Activated naive CD8-positive, alpha-beta T cell treated with anti-CD3 and anti-CD28 coated beads, Interleukin-2, amount 50 U/mL, for 24 hours (primary cell): ENCODE results near the gene GNAS-AS1.
A peak's percentile ranks its signal among the peaks of the same experiment; 100 is the strongest.

Experiments
- ATAC-seq: fragments of 150-1000 bp; cut with Tn5 transposase; one replicate; pipeline ENCODE4 v1.10.0; 2021
- DNase-seq: peaks from one replicate; pipeline ENCODE4 v3.0.0; 2021
- H3K27ac Mint-ChIP-seq: one replicate; pipeline ENCODE4 v1.8.0; 2021; ENCODE audit warnings: mild to moderate bottlenecking, mixed read lengths
- H3K27me3 Mint-ChIP-seq: one replicate; pipeline ENCODE4 v1.8.0; 2021; ENCODE audit warnings: mixed read lengths
- H3K36me3 Mint-ChIP-seq: one replicate; pipeline ENCODE4 v1.8.0; 2021; ENCODE audit warnings: low read depth, mixed read lengths
- H3K4me1 Mint-ChIP-seq: one replicate; pipeline ENCODE4 v1.8.0; 2021; ENCODE audit warnings: mixed read lengths
- H3K4me3 Mint-ChIP-seq: one replicate; pipeline ENCODE4 v1.8.0; 2021; ENCODE audit warnings: mild to moderate bottlenecking, moderate library complexity, mixed read lengths
- H3K9me3 Mint-ChIP-seq: one replicate; pipeline ENCODE4 v1.8.0; 2021; ENCODE audit warnings: mixed read lengths

The GNAS-AS1 gene

DNA sequence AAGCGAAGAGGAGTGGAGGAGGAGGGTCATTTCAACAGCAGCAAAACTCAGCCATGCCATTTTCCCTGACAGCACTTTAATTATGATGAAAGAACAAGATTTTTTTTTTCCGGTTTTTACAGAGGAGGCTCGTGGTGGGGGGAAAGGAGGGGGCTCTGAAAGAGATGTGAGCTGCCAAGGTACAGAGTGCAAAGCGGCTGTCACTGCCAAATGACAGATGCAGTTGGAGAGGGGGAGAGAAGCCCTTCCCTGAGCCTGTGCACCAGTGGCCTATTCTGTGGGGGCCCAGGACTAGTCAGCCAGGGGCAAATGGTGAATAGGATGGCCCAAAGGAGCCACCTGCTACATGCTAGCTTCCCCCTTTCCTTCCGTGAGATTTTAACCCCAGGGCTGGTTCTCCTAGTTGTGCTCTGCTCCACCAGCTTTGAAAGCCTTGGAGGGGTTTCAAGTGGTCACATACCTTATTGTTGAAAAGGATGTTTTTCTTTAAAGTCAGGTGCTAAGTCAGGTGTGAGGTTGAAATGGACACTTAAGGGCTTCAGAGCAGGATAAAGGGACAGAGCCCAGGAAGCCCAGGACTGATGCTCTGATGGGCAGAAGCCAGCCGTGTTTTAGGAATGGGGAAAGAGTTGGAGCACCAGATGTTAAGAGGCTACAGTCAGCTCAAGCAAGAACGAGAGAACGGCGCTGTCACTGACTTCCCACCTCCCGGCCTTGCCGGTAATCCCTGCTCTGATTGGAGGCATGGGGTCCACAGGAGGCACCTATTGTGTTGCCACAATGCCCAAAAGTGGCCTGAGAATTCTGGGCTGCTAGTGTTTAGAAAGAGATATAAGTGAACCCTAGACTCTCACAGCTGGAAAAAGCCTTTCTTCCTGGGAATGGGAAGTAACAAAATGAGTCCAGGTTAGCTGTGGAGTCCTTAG, 26.6 kb upstream of the GNAS-AS1 start:
- Mint-ChIP-seq H3K4me3 (no peak overlapping the region), H3K36me3 (no peaks in the 10 kb centered on the region), H3K9me3 (no peaks in the 10 kb centered on the region), H3K4me1 (peaks cover 17% of the 10 kb centered on the region), H3K27ac (no peak overlapping the region), H3K27me3 (no peaks in the 10 kb centered on the region)
- DNase-seq (no peak), ATAC-seq (no peak)

DNA sequence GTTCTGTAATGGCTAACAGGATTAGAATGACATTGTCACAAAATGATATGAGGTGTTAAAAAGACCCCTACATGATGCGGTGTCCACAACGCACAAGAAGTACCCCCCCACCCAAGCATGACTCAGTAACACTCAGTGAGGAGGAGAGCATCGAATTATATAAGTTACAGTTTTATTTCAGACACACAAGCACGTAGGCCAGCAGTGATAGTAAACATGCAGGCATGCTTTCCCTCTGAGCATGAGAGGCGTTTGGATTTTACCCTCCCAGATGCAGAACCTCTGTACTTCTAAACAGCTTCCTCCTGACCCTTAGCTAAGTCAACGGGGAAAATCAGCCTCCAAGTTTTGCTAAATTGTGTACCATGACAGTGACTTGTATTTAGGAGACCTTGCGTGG, 25.7 kb upstream of the GNAS-AS1 start:
- Mint-ChIP-seq H3K27ac (no peak overlapping the region), H3K4me3 (no peak overlapping the region)

DNA sequence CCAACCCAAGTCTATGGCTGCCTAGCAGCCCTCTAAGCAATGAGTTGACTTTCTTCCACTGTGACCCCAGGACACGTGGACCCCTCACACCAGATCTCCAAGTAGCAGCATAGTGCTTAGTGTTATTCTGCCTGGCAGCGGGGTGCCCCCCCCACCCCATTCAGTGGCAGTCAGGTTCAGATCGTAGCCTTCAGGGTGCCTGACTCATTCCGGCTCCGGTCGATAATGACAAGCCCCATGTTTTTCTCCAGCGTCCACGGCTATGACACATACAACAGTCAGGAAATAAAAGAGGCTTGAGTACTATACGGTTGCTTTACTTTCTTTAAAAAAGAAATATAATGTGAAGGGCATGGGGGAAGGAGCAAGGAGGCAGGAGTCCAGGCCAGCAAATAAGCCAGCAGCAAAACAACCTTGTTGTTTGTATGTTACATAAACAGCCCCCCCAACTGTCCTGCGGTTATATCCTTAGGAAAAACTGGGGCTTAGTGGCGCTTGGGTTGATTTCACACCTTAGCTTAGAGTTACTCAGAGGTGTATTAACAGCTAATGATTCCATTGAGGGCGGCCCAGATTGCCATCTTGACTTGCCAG, 24.9 kb upstream of the GNAS-AS1 start:
- Mint-ChIP-seq H3K36me3 (no peaks in the 10 kb centered on the region), H3K9me3 (no peaks in the 10 kb centered on the region), H3K4me1 (peaks cover 21% of the 10 kb centered on the region), H3K27me3 (no peaks in the 10 kb centered on the region), H3K27ac (no peak overlapping the region), H3K4me3 (no peak overlapping the region)
- ATAC-seq, result no peak
- DNase-seq, result no peak

More for the DNA sequence above, 25.7 kb upstream of the GNAS-AS1 start:
- no peak for ATAC-seq
- Mint-ChIP-seq H3K27me3 (no peaks in the 10 kb centered on the region), H3K36me3 (no peaks in the 10 kb centered on the region), H3K4me1 (peaks cover 17% of the 10 kb centered on the region), H3K9me3 (no peaks in the 10 kb centered on the region)
- DNase-seq, result no peak

DNA sequence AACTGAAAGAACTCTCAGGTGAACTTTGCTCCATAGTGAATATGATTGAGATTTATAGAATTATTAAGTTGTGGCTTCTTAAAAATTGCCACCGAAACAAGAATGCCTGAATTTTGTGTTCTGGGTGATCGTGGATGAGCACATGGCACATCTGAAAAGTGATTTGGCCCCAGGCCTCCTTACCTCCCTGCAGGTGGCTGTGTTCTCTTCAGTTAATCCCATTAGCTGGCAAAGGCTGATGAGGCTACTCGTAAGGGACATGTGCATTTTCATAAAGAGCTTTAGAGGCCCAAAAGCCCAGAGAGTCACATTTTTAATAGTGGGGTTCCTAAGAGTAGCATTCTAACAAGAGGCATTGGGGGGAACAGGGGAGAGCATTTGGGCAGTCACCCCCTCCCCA, 24.4 kb upstream of the GNAS-AS1 start:
- H3K27ac Mint-ChIP-seq, result no peak overlapping the region
- DNase-seq (no peak), ATAC-seq (no peak)
- no peak overlapping the region for H3K4me3 Mint-ChIP-seq
- H3K9me3 Mint-ChIP-seq, result no peaks in the 10 kb centered on the region
- H3K27me3 Mint-ChIP-seq, result no peaks in the 10 kb centered on the region
- peaks cover 26% of the 10 kb centered on the region for H3K4me1 Mint-ChIP-seq
- no peaks in the 10 kb centered on the region for H3K36me3 Mint-ChIP-seq

DNA sequence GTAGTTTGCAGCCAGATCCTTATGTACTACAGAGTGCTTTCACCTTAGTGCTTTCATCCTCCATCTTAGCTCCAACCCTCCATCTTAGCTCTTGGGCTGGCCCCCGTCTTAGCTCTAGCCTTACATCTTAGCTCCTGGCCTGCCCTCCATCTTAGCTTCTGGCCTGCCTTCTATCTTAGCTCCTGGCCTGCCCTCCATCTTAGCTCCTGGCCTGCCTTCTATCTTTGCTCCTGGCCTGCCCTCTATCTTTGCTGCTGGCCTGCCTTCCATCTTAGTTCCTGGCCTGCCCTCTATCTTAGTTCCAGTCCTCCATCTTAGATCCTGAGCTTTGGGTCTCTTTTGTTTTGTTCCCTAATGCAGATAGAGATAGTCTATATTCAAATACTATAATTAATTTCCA, 23.8 kb upstream of the GNAS-AS1 start:
- Mint-ChIP-seq H3K4me3 (no peak overlapping the region), H3K27ac (no peak overlapping the region), H3K27me3 (no peaks in the 10 kb centered on the region), H3K9me3 (no peaks in the 10 kb centered on the region), H3K36me3 (no peaks in the 10 kb centered on the region), H3K4me1 (peaks cover 28% of the 10 kb centered on the region)
- no peak for ATAC-seq
- DNase-seq, result no peak

DNA sequence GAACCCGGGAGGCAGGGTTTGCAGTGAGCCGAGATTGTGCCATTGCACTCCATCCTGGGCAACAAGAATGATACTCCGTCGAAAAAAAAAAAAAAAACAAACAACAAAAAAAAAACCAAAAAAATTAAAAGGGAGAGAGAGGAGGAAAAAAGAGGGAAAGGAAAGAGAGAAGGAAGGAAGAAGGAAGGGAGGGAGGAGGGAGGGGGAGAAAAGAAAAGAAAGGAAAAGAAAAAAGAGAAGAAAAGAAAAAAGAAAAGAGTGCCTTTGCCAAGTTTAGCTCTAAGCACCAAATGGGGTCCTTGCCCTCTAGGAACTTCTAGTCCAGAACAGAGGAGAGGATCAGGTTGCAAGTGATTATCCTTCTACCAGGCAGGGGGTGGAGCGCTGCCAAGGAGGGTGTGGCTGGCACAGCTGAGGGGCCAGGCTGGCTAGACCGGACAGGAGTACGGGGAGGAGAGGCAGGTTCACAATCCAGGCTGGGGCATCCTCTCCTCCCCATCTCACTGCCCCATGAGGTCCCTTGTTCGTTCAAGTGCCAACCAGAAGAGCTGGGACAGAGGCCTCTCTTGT, 20.9 kb upstream of the GNAS-AS1 start:
- H3K4me3 Mint-ChIP-seq, result no peak overlapping the region
- H3K9me3 Mint-ChIP-seq, result no peaks in the 10 kb centered on the region
- peaks cover 12% of the 10 kb centered on the region for H3K4me1 Mint-ChIP-seq
- H3K27me3 Mint-ChIP-seq, result peaks cover 4% of the 10 kb centered on the region
- ATAC-seq (no peak), DNase-seq (no peak)
- H3K36me3 Mint-ChIP-seq, result no peaks in the 10 kb centered on the region
- H3K27ac Mint-ChIP-seq, result no peak overlapping the region

DNA sequence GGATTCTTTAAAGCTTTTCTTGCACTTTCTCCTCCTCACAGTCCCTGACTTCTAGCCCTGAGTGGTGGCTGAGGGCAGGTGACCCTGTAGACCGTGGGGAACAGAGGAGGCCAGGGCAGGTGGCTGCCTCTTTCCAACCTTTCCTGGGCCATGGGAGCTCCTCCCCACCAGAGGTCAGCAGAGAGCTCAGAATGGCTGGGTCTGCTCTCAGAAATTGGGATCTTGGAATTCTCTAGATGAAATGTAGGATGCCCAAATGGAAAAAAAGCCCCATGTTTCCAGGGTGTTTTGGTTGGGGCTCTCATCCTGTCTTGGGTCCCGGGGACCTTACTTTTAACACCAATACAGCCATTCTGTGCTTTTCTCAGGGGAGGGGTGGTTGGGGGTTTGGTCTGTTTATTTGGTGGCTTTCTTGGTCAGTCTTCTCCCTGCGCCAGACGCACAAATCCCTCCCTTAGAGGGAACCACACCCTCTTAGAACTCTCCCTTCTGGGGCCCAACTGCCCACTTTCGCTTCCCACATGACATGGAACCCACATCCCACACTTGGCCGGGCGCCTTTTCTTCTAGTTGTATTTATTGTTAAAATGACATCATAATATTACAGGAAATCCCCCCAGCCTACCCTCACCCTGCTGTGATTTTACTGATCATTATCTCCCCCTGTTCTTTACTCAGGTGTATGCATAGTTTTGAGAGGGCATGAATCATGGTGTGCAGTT, 19.8 kb upstream of the GNAS-AS1 start:
- Mint-ChIP-seq H3K4me3 (no peak overlapping the region), H3K36me3 (no peaks in the 10 kb centered on the region), H3K9me3 (no peaks in the 10 kb centered on the region), H3K27ac (no peak overlapping the region), H3K27me3 (peaks cover 4% of the 10 kb centered on the region), H3K4me1 (peaks cover 11% of the 10 kb centered on the region)
- peak; percentile 63 for ATAC-seq
- DNase-seq, result peak; percentile 62

DNA sequence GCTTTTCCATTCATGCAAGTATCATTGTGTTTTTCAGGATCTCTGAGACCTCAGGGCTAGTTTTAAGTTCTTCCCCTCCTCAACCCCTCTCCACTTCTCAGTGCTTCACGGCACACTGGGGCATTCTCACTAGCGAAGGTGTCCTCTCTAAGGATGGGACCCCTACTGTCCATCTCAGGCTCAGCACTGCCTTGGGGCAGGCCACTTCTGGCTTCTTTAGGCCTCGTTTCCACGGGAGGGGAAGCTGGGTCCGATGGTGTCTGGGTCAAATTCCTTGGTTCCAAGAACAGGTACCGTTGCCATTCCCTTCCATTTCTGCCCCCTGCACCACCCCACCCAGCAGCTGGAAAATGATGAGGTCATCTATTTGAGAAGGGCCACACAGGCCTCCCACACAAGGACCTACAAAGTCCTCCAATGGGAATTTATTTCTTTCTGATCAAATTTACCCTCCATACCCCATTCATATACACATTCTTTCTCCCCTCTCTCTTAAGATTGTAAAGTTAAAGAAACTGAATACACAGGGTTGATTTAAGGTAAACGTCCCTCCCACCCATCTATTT, 19.0 kb upstream of the GNAS-AS1 start:
- no peak overlapping the region for H3K27ac Mint-ChIP-seq
- no peak for ATAC-seq
- H3K4me3 Mint-ChIP-seq, result no peak overlapping the region
- no peaks in the 10 kb centered on the region for H3K36me3 Mint-ChIP-seq
- no peak for DNase-seq
- H3K9me3 Mint-ChIP-seq, result no peaks in the 10 kb centered on the region
- peaks cover 5% of the 10 kb centered on the region for H3K27me3 Mint-ChIP-seq
- H3K4me1 Mint-ChIP-seq, result peaks cover 11% of the 10 kb centered on the region

DNA sequence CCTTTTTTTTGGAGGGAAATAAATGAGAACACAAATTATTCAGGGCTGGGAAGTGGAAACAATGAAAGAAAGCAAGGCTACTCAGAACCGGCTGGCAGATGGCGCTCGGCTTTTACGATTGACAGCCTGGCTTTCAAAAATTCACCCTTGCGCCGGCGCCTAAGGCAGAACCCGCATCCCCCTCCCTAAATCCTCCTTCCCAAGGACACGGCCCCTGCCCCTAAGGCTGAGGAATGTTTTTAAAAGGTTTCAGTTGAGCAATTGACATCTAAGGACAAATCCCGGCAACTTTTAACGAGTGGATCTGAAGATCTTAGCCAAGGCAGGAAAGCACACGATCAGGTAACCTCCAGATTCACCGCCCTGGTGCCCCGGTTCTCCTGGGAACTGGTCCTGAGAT, 18.1 kb upstream of the GNAS-AS1 start:
- peaks cover 11% of the 10 kb centered on the region for H3K4me1 Mint-ChIP-seq
- H3K4me3 Mint-ChIP-seq, result no peak overlapping the region
- no peaks in the 10 kb centered on the region for H3K36me3 Mint-ChIP-seq
- no peak for DNase-seq
- H3K27ac Mint-ChIP-seq, result no peak overlapping the region
- H3K27me3 Mint-ChIP-seq, result peaks cover 5% of the 10 kb centered on the region
- no peaks in the 10 kb centered on the region for H3K9me3 Mint-ChIP-seq
- ATAC-seq, result no peak

DNA sequence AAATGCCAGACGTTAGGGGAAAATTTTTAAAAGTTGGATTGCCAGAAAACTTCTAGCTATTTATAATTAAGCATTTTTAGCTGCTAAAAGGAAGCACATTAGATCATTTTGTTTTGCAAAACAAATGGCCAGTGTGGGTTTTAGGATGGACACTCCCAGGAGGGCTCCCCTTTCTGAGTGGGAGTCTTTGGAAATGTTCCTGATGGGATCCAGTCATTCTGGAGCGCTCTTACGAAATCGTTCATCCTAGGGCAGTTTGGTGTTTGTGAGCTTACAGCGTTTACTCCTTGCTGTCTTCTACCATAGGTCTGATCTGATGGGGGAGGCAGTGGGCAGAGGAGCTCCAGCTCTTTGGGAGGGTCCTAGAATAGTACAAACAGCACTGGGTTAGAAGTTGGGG, 16.5 kb upstream of the GNAS-AS1 start:
- H3K36me3 Mint-ChIP-seq, result no peaks in the 10 kb centered on the region
- ATAC-seq (no peak), DNase-seq (no peak)
- no peak overlapping the region for H3K27ac Mint-ChIP-seq
- peaks cover 17% of the 10 kb centered on the region for H3K4me1 Mint-ChIP-seq
- no peak overlapping the region for H3K4me3 Mint-ChIP-seq
- H3K27me3 Mint-ChIP-seq, result peaks cover 15% of the 10 kb centered on the region
- H3K9me3 Mint-ChIP-seq, result no peaks in the 10 kb centered on the region

DNA sequence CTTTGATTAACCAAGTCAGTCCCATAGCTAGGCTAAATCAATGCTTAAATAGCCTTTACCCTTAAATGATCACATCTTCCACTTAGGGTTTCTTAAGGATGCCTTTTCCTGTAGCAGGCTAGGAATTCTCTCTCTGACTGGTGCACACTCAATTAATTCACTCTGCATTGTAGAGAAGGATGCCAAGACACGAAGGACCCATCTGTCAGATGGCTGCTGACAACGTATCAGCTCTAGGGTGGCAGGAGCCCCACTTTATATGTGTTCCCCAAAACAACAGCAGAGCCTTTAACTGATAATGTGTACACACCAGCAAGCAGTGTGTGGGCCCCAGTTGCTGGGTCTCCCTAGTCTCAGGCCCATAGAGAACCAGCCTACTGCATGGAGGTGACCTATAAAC, 15.1 kb upstream of the GNAS-AS1 start:
- DNase-seq, result no peak
- H3K27me3 Mint-ChIP-seq, result peaks cover 22% of the 10 kb centered on the region
- no peaks in the 10 kb centered on the region for H3K9me3 Mint-ChIP-seq
- H3K4me3 Mint-ChIP-seq, result no peak overlapping the region
- ATAC-seq, result no peak
- no peaks in the 10 kb centered on the region for H3K36me3 Mint-ChIP-seq
- peaks cover 15% of the 10 kb centered on the region for H3K4me1 Mint-ChIP-seq
- H3K27ac Mint-ChIP-seq, result no peak overlapping the region

DNA sequence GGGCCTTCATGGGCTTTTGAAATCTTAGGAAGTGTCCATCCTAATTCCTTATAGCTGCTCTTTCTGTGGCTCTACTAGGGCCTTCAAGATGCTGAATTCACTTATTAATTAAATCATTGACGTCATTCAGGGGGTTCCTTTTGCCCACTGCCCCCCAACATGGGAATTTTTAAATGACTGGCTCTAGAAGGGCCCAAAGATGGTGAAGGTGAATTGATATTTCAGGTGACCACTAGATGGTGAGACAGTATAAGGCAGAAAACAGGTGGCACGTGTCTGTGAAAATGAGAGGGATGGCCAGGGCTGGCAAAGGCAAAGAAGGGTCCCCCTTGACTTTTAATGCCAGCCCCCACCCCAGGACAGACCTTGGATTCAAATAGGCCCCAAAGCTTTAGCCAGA, 13.6 kb upstream of the GNAS-AS1 start:
- no peak overlapping the region for H3K27ac Mint-ChIP-seq
- no peak for DNase-seq
- no peaks in the 10 kb centered on the region for H3K9me3 Mint-ChIP-seq
- no peak for ATAC-seq
- no peak overlapping the region for H3K4me3 Mint-ChIP-seq
- peaks cover 29% of the 10 kb centered on the region for H3K27me3 Mint-ChIP-seq
- H3K36me3 Mint-ChIP-seq, result no peaks in the 10 kb centered on the region
- H3K4me1 Mint-ChIP-seq, result peaks cover 6% of the 10 kb centered on the region

DNA sequence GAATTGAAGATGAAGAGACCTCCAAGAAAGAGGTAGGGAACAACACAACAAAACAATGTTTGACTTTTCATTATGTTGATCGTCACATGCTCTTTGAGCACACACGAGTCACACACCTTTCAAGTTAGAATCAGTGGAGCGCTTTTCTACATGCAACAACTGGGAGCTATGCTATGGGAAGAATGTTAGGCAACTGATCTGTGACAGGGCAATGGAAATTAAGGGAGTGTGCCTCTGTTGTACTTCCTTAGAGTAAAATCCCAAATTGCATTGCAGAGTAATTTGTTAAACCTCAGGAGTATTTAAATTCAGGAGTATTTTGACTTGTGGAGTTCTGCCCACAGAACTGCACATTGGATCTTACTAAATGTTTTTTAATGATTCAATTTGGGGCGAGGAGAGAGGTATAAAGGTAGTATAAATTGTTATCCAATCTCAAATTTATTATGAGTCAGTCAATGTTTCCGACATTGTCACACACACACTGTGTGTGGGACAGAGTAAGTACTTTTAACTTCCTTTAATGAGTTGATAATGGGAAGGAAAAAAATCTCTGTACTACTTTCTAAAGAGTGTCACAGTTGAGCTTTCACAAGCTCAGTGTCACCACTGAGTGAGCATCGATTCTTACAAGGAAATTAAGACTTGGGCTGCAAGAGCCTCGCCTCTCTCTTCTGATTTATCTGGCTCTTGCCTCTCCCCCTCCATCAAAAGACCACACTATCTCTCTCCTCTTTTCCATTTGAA, 12.5 kb upstream of the GNAS-AS1 start:
- H3K4me1 Mint-ChIP-seq, result peaks cover 6% of the 10 kb centered on the region
- DNase-seq, result no peak
- no peaks in the 10 kb centered on the region for H3K36me3 Mint-ChIP-seq

More for the DNA sequence above, 12.5 kb upstream of the GNAS-AS1 start:
- Mint-ChIP-seq H3K4me3 (no peak overlapping the region), H3K27me3 (peaks cover 37% of the 10 kb centered on the region), H3K27ac (no peak overlapping the region), H3K9me3 (no peaks in the 10 kb centered on the region)
- peak; percentile 24 for ATAC-seq
